Measurements from ENCODE around the gene KMT2C. TPM values are rescaled to one million over a fixed set of nuclear protein-coding genes. Genes with fewer than 3 reads are reported as not detected.

KMT2C gene
- polyA plus RNA-seq, 1 donor from 2014 or later, result 29.8 TPM

DNA sequence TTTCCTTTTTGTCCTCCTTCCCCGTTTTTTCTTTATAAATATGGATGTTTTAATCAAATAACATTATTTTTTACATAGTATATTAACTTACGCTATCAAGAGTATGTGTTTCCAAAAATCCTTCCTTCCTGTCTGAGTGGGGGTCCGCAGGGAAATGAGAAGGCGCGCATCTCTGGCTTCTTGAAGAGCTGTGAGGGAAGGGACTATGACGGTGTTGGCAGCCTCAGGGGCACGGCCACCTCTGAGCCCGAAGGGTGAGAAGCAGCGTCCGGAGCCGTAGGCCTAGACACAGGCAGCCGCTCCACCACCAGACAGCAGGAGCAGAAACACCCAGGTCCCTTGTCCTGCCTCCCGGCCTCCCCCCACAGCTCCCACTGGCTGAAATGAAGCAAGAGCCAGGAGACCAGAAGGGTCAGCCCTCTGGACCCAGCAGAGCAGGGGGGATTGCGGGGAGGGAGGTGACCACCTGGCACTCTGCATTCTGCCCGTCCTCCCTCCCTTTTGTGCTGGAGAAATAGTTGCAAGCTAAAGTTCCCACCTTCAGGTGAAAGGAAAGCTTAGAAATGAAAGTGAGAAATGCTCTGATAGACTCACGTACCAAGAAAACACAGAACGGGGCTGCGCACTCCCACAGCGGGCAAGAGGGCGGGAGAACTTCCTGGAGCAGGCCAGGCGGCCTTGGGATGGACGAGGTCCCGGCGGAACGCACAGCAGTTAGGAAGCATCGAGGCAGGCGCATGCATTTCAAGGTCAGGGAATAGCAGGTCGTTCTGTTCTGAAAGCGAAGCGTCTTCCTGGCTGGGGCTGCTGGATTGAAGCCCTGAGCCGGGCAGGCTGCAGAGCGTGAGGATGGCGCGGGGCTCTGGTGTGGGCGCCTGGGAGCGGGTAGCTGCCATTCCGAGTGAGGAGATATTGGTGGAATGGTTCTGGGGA is 304.9 kb downstream of the KMT2C start:
- no peak for TF ChIP-seq MXI1 (conservative IDR thresholded peaks at IDR 0.05; ENCODE audit: poor library complexity, severe bottlenecking)
- no peak for TF ChIP-seq RAD21 (conservative IDR thresholded peaks at IDR 0.05)
- no peak for TF ChIP-seq EP300 (conservative IDR thresholded peaks at IDR 0.05; ENCODE audit: poor library complexity, severe bottlenecking)
- TF ChIP-seq EZH2 (IDR thresholded peaks at IDR 0.05; ENCODE audit: borderline replicate concordance, insufficient read depth, low read length, poor library complexity, severe bottlenecking), result no peak
- TF ChIP-seq, protein P1, sequence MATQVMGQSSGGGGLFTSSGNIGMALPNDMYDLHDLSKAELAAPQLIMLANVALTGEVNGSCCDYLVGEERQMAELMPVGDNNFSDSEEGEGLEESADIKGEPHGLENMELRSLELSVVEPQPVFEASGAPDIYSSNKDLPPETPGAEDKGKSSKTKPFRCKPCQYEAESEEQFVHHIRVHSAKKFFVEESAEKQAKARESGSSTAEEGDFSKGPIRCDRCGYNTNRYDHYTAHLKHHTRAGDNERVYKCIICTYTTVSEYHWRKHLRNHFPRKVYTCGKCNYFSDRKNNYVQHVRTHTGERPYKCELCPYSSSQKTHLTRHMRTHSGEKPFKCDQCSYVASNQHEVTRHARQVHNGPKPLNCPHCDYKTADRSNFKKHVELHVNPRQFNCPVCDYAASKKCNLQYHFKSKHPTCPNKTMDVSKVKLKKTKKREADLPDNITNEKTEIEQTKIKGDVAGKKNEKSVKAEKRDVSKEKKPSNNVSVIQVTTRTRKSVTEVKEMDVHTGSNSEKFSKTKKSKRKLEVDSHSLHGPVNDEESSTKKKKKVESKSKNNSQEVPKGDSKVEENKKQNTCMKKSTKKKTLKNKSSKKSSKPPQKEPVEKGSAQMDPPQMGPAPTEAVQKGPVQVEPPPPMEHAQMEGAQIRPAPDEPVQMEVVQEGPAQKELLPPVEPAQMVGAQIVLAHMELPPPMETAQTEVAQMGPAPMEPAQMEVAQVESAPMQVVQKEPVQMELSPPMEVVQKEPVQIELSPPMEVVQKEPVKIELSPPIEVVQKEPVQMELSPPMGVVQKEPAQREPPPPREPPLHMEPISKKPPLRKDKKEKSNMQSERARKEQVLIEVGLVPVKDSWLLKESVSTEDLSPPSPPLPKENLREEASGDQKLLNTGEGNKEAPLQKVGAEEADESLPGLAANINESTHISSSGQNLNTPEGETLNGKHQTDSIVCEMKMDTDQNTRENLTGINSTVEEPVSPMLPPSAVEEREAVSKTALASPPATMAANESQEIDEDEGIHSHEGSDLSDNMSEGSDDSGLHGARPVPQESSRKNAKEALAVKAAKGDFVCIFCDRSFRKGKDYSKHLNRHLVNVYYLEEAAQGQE (IDR thresholded peaks at IDR 0.05; ENCODE audit: borderline replicate concordance), result no peak
- no peak for TF ChIP-seq TAF1 (IDR thresholded peaks at IDR 0.05; ENCODE audit: low read depth)
- TF ChIP-seq CTCF (IDR thresholded peaks at IDR 0.05; ENCODE audit: poor library complexity, severe bottlenecking), result no peak
- no peak for TF ChIP-seq POLR2AphosphoS5 (IDR thresholded peaks at IDR 0.05)
- no peak for TF ChIP-seq SMC3 (conservative IDR thresholded peaks at IDR 0.05; ENCODE audit: poor library complexity)
- Histone ChIP-seq H3K9me2 (ENCODE audit: insufficient read depth, low read length) (no peaks in the 10 kb centered on the region), H3K4me2 (ENCODE audit: low read length) (no peak overlapping the region), H2AFZ (ENCODE audit: low read depth, low read length) (no peak overlapping the region), H3F3A (ENCODE audit: insufficient read depth, low read length, poor library complexity, severe bottlenecking) (no peaks in the 10 kb centered on the region), H3K27me3 (ENCODE audit: insufficient read depth, low read depth, low read length) (no peaks in the 10 kb centered on the region), H3K27ac (ENCODE audit: low read length) (no peak overlapping the region), H3K36me3 (ENCODE audit: insufficient read depth, low read length) (peaks cover 17% of the 10 kb centered on the region), H3K9ac (ENCODE audit: low read length) (no peak overlapping the region), H3K9me3 (ENCODE audit: low read length) (no peaks in the 10 kb centered on the region), H3K79me2 (replicated peaks; ENCODE audit: insufficient read depth, low read length) (no peaks in the 10 kb centered on the region), H3K4me3 (ENCODE audit: low read length) (no peak overlapping the region), H4K20me1 (ENCODE audit: insufficient read depth) (no peaks in the 10 kb centered on the region)

DNA sequence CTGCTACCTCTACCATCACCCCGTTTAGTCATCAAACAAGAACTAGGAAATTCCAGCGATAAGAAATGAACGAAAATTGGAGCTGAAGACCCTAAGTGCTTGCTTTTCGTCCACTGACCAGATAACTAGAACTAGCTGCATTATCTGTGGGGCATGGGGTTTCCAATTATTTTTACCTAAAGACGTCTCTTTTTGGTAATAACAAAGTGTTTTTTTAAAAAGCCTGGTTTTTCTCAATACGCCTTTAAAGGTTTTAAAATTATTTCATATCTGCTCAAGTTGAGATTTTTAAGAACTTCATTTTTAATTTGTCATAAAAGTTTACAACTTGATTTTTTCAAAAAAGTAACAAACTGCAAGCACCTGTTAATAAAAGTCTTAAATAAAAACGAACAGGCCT is 306.1 kb downstream of the KMT2C start:
- Histone ChIP-seq H3K27ac (ENCODE audit: low read length) (no peak overlapping the region), H3K4me3 (ENCODE audit: low read length) (no peak overlapping the region), H3K27me3 (ENCODE audit: insufficient read depth, low read depth, low read length) (no peaks in the 10 kb centered on the region), H3K4me2 (ENCODE audit: low read length) (no peak overlapping the region), H3K79me2 (replicated peaks; ENCODE audit: insufficient read depth, low read length) (no peaks in the 10 kb centered on the region), H3K36me3 (ENCODE audit: insufficient read depth, low read length) (peaks cover 17% of the 10 kb centered on the region), H3K9me2 (ENCODE audit: insufficient read depth, low read length) (no peaks in the 10 kb centered on the region), H4K20me1 (ENCODE audit: insufficient read depth) (no peaks in the 10 kb centered on the region), H3K9ac (ENCODE audit: low read length) (no peak overlapping the region), H3F3A (ENCODE audit: insufficient read depth, low read length, poor library complexity, severe bottlenecking) (no peaks in the 10 kb centered on the region), H3K9me3 (ENCODE audit: low read length) (no peaks in the 10 kb centered on the region), H2AFZ (ENCODE audit: low read depth, low read length) (no peak overlapping the region)
- TF ChIP-seq SMC3 (conservative IDR thresholded peaks at IDR 0.05; ENCODE audit: poor library complexity) (no peak), EP300 (conservative IDR thresholded peaks at IDR 0.05; ENCODE audit: poor library complexity, severe bottlenecking) (no peak), POLR2AphosphoS5 (IDR thresholded peaks at IDR 0.05) (no peak), EZH2 (IDR thresholded peaks at IDR 0.05; ENCODE audit: borderline replicate concordance, insufficient read depth, low read length, poor library complexity, severe bottlenecking) (no peak)
